HepG2 (cell line): Measurements from ENCODE around the gene MLANA. TPM values are rescaled to one million over a fixed set of nuclear protein-coding genes. Genes with fewer than 3 reads are reported as not detected.

Experiments used
- AGO2 ChIP-seq: fragments of 200-400 bp; formaldehyde crosslinking; optimal IDR thresholded peaks from 2 replicates; pipeline ENCODE3; 2017; ENCODE audit warnings: mild to moderate bottlenecking, low read depth, low read length, moderate library complexity
- ARHGAP35 ChIP-seq: sonication (generic); formaldehyde crosslinking; IDR thresholded peaks from 2 replicates; pipeline ENCODE4 v1.9.0; 2022; ENCODE audit warnings: mild to moderate bottlenecking, inconsistent platforms, moderate library complexity, missing genetic modification reagents, borderline replicate concordance
- ATM ChIP-seq: fragments of 450-650 bp; IDR thresholded peaks from 2 replicates; pipeline ENCODE4 v1.7.1; 2017; ENCODE audit warnings: mild to moderate bottlenecking, borderline replicate concordance
- HOXA9 ChIP-seq: sonication (generic); formaldehyde crosslinking; IDR thresholded peaks from 2 replicates; pipeline ENCODE4 v1.8.1; 2022; ENCODE audit warnings: missing genetic modification reagents, mild to moderate bottlenecking, moderate library complexity, borderline replicate concordance
- MEIS1 ChIP-seq: sonication (generic); formaldehyde crosslinking; IDR thresholded peaks from 2 replicates; pipeline ENCODE4 v1.9.0; 2021; ENCODE audit warnings: mild to moderate bottlenecking, missing genetic modification reagents, moderate library complexity, borderline replicate concordance
- MTA3 ChIP-seq: sonication (generic); formaldehyde crosslinking; IDR thresholded peaks from 2 replicates; pipeline ENCODE4 v1.4.0; 2020; ENCODE audit warnings: missing genetic modification reagents
- MYNN ChIP-seq: sonication (generic); formaldehyde crosslinking; IDR thresholded peaks from 2 replicates; pipeline ENCODE4 v1.4.0; 2020; ENCODE audit warnings: mild to moderate bottlenecking, low read depth, missing genetic modification reagents
- NR0B2 ChIP-seq: sonication (generic); formaldehyde crosslinking; IDR thresholded peaks from 2 replicates; pipeline ENCODE4 v1.4.0; 2020; ENCODE audit warnings: mild to moderate bottlenecking, missing genetic modification reagents
- RFXANK ChIP-seq: IDR thresholded peaks from 2 replicates; pipeline ENCODE4 v1.6.1; 2016
- SRF ChIP-seq: IDR thresholded peaks from 2 replicates; pipeline ENCODE4 v1.6.1; 2011; ENCODE audit warnings: mild to moderate bottlenecking, low read depth, low read length, moderate library complexity
- SRSF9 ChIP-seq: fragments of 200-400 bp; formaldehyde crosslinking; IDR thresholded peaks from 2 replicates; pipeline ENCODE4 v1.6.1; 2018; ENCODE audit warnings: borderline replicate concordance, mild to moderate bottlenecking, low read depth, low read length; ENCODE audit not compliant: insufficient read depth, poor library complexity, severe bottlenecking
- YEATS2 ChIP-seq: sonication (generic); formaldehyde crosslinking; IDR thresholded peaks from 2 replicates; pipeline ENCODE4 v1.4.0; 2020; ENCODE audit warnings: missing genetic modification reagents, borderline replicate concordance
- ZBTB39 ChIP-seq: sonication (generic); formaldehyde crosslinking; IDR thresholded peaks from 2 replicates; pipeline ENCODE4 v1.5.0; 2020; ENCODE audit warnings: missing genetic modification reagents
- ZNF235 ChIP-seq: sonication (generic); formaldehyde crosslinking; IDR thresholded peaks from 2 replicates; pipeline ENCODE4 v1.8.1; 2023; ENCODE audit warnings: mild to moderate bottlenecking, missing genetic modification reagents, borderline replicate concordance
- ZNF282 ChIP-seq: fragments of 450-650 bp; IDR thresholded peaks from 2 replicates; pipeline ENCODE4 v1.6.1; 2018; ENCODE audit not compliant: partially characterized antibody
- ZNF431 ChIP-seq: sonication (generic); formaldehyde crosslinking; IDR thresholded peaks from 2 replicates; pipeline ENCODE4 v1.9.0; 2022; ENCODE audit warnings: missing genetic modification reagents, low read depth, mild to moderate bottlenecking, borderline replicate concordance
- ZNF746 ChIP-seq: sonication (generic); formaldehyde crosslinking; IDR thresholded peaks from 2 replicates; pipeline ENCODE4 v1.8.0; 2022; ENCODE audit warnings: mild to moderate bottlenecking, missing genetic modification reagents
- ZSCAN25 ChIP-seq: sonication (generic); formaldehyde crosslinking; IDR thresholded peaks from 2 replicates; pipeline ENCODE4 v1.8.0; 2022; ENCODE audit warnings: mild to moderate bottlenecking, missing genetic modification reagents
- polyA plus RNA-seq, 8 experiments: library from polyadenylated mRNA; depleted of rRNA in 3 of 8; stranded (reverse) in 7 of 8; unstranded in 1 of 8; fragments of >200 nt; fragmentation: Illumina TruSeq in 4 of 8; extraction: Trizol in 4 of 8; gene quantifications; 2 replicates each; pipeline versions ENCODE4 v1.2.1 to v1.2.3, GENCODE V29; 2011 to 2016; ENCODE audit warnings: low read depth in 4 of 8, missing spikeins in 1 of 8, mixed read lengths in 1 of 8; ENCODE audit not compliant: insufficient read depth in 1 of 8
- total RNA-seq, 5 experiments: library from RNA; depleted of rRNA; stranded (reverse); fragments of >200 nt; fragmentation: Illumina TruSeq; extraction: Trizol; gene quantifications; 2 replicates each; pipeline ENCODE4 v1.2.3, GENCODE V29; 2016; ENCODE audit warnings: low read depth in 1 of 5
- TF ChIP-seq, protein P1 (sequence below): sonication (generic); formaldehyde crosslinking; IDR thresholded peaks from 2 replicates; pipeline ENCODE4 v1.4.0; 2020; ENCODE audit warnings: missing genetic modification reagents
- TF ChIP-seq, protein P2 (sequence below): IDR thresholded peaks from 2 replicates; pipeline ENCODE4 v1.6.1; 2016; ENCODE audit warnings: missing biosample characterization, missing genetic modification reagents, low read depth
- TF ChIP-seq, protein P3 (sequence below): sonication (generic); formaldehyde crosslinking; IDR thresholded peaks from 2 replicates; pipeline ENCODE4 v1.8.0; 2022; ENCODE audit warnings: mild to moderate bottlenecking, missing genetic modification reagents; ENCODE audit not compliant: insufficient replicate concordance

Gene MLANA
- total and polyA plus RNA-seq, 2 of the 13 experiments (the other 11 are each of a cell fraction or from before 2014, with no cell fraction given): 0.11 to 0.18 TPM

DNA sequence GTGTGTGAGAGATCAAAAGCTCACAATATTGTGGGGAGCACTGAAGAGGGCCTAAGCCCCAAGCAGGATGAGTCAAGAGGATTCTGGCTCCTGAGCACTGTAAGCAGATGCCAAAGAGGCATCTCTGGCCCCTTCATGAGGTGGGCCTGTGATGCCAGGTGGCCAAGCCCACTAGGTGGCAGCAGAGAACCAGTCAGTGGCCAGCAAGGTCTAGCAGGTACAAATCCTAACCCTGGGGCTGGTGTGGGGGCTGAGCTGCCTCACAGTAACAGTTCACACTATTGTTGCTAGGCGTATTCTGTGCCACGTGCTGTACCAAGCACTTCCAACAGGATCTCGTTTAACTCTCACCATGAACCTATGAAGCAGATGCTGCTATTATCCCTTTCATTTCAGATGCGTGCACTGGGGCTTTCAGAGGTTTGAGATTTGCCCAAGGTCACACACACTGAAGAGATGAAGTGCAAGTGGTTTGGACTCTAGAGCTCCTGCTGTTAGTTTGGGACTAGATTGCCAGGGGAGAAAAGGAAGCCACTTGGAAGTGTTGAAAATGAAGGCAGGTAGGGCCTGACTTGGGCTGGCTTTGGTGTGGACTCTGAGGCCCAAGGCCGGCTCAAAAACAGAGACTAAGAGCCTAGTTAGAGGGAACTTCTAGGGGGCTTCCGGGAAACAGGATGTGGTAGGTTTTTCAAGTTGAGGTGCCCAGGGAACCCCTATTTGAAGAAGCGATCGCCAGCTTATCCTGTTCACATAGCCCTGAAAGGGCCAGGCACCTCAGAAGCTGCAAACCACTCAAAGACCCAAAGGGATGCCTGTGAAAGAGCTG, 4.4 kb upstream of the MLANA start (continued):
- TF ChIP-seq ZBTB39 (CRISPR knock-in tag): no peak
- TF ChIP-seq, protein P1, sequence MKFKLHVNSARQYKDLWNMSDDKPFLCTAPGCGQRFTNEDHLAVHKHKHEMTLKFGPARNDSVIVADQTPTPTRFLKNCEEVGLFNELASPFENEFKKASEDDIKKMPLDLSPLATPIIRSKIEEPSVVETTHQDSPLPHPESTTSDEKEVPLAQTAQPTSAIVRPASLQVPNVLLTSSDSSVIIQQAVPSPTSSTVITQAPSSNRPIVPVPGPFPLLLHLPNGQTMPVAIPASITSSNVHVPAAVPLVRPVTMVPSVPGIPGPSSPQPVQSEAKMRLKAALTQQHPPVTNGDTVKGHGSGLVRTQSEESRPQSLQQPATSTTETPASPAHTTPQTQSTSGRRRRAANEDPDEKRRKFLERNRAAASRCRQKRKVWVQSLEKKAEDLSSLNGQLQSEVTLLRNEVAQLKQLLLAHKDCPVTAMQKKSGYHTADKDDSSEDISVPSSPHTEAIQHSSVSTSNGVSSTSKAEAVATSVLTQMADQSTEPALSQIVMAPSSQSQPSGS (CRISPR knock-in tag): 0 out of 2 replicates have a peak, but pooled peaks have one; percentile 46
- TF ChIP-seq MEIS1: no peak
- TF ChIP-seq ZNF431 (CRISPR knock-in tag): no peak
- TF ChIP-seq NR0B2 (CRISPR knock-in tag): no peak
- TF ChIP-seq, protein P2, sequence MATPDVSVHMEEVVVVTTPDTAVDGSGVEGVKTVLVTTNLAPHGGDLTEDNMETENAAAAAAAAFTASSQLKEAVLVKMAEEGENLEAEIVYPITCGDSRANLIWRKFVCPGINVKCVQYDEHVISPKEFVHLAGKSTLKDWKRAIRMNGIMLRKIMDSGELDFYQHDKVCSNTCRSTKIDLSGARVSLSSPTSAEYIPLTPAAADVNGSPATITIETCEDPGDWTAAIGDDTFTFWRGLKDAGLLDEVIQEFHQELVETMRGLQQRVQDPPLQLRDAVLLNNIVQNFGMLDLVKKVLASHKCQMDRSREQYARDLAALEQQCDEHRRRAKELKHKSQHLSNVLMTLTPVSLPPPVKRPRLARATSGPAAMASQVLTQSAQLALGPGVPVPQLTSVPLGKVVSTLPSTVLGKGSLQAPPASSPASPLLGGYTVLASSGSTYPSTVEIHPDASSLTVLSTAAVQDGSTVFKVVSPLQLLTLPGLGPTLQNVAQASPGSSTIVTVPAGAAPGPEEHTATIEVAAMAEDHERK (CRISPR knock-in tag): no peak
- TF ChIP-seq SRF: no peak
- no peak for TF ChIP-seq ARHGAP35 (CRISPR knock-in tag)
- no peak for TF ChIP-seq ZNF746 (CRISPR knock-in tag)
- no peak; the same call in 1 of the 2 replicates for TF ChIP-seq ZNF235 (CRISPR knock-in tag)
- TF ChIP-seq HOXA9 (CRISPR knock-in tag): no peak
- peak; percentile 77; the same call in 1 of the 2 replicates for TF ChIP-seq ZSCAN25 (CRISPR knock-in tag)
- TF ChIP-seq MYNN (CRISPR knock-in tag): no peak
- TF ChIP-seq MTA3 (CRISPR knock-in tag): no peak
- TF ChIP-seq YEATS2 (CRISPR knock-in tag): no peak
- TF ChIP-seq, protein P3, sequence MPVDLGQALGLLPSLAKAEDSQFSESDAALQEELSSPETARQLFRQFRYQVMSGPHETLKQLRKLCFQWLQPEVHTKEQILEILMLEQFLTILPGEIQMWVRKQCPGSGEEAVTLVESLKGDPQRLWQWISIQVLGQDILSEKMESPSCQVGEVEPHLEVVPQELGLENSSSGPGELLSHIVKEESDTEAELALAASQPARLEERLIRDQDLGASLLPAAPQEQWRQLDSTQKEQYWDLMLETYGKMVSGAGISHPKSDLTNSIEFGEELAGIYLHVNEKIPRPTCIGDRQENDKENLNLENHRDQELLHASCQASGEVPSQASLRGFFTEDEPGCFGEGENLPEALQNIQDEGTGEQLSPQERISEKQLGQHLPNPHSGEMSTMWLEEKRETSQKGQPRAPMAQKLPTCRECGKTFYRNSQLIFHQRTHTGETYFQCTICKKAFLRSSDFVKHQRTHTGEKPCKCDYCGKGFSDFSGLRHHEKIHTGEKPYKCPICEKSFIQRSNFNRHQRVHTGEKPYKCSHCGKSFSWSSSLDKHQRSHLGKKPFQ (CRISPR knock-in tag): peak; percentile 98
- TF ChIP-seq SRSF9: no peak
- no peak for TF ChIP-seq RFXANK
- no peak for TF ChIP-seq ATM
- no peak for TF ChIP-seq ZNF282
- no peak for TF ChIP-seq AGO2
